Osteocyte (in vitro differentiated cells): Measurements from ENCODE around the gene BRAT1. TPM values are rescaled to one million over a fixed set of nuclear protein-coding genes. Genes with fewer than 3 reads are reported as not detected.
A peak's percentile ranks its signal among the peaks of the same experiment; 100 is the strongest.

ENCODE experiments used
- DNase-seq: peaks from one replicate; pipeline ENCODE4 v3.0.0; 2021; ENCODE audit warnings: mixed read lengths; ENCODE audit not compliant: unreplicated experiment; ENCODE audit errors: extremely low spot score
- H3K27ac Mint-ChIP-seq: one replicate; pipeline ENCODE4 v1.8.0; 2021; ENCODE audit warnings: mild to moderate bottlenecking, mixed read lengths; ENCODE audit not compliant: unreplicated experiment
- H3K27me3 Mint-ChIP-seq: one replicate; pipeline ENCODE4 v1.8.0; 2021; ENCODE audit warnings: mixed read lengths; ENCODE audit not compliant: unreplicated experiment
- H3K36me3 Mint-ChIP-seq: one replicate; pipeline ENCODE4 v1.8.0; 2021; ENCODE audit warnings: mixed read lengths; ENCODE audit not compliant: unreplicated experiment
- H3K4me1 Mint-ChIP-seq: one replicate; pipeline ENCODE4 v1.8.0; 2021; ENCODE audit warnings: mixed read lengths; ENCODE audit not compliant: unreplicated experiment
- H3K4me3 Mint-ChIP-seq: one replicate; pipeline ENCODE4 v1.8.0; 2021; ENCODE audit warnings: mild to moderate bottlenecking, moderate library complexity, mixed read lengths; ENCODE audit not compliant: unreplicated experiment
- H3K9me3 Mint-ChIP-seq: one replicate; pipeline ENCODE4 v1.8.0; 2021; ENCODE audit warnings: mixed read lengths; ENCODE audit not compliant: unreplicated experiment
- CTCF ChIP-seq: fragments of 200-600 bp; sonication (generic); IDR thresholded peaks from 2 replicates; pipeline ENCODE4 v1.5.0; 2021; ENCODE audit warnings: antibody characterized with exemption, mild to moderate bottlenecking, moderate library complexity
- long read RNA-seq: library from polyadenylated mRNA; unstranded; transcript quantifications from one replicate; pipeline ENCODE4 v2.0.0, GENCODE V29; 2021
- total RNA-seq: library from RNA; stranded (reverse); gene quantifications from 2 replicates; pipeline ENCODE4 v1.2.1, GENCODE V29; 2021

The BRAT1 gene
- total RNA-seq, result 27.8 and 29.4 TPM in 2 replicates
- long read RNA-seq, transcript BRAT1-201 (14 exons, 2,915 nt), result major isoform, 6 of 10 reads
- long read RNA-seq, partial matches to known transcripts, result 1 of 10 reads
- long read RNA-seq, other reads (novel, unspliced or antisense), result 3 of 10 reads

GRCh38 chr7:2555121-2556052 lies at the start of gene BRAT1:
Gene BRAT1, minus strand, starts transcription at chr7:2555524. Its CDS starts 1,093 bp downstream, at chr7:2554431.
- TF ChIP-seq CTCF, result peak; percentile 63
- H3K4me3 Mint-ChIP-seq, result peak within 1 kb of the TSS; percentile 81
- H3K27ac Mint-ChIP-seq, result peak within 1 kb of the TSS; percentile 83
- peaks cover 5% of the 10 kb centered on the region for H3K36me3 Mint-ChIP-seq
- no peaks in the 10 kb centered on the region for H3K9me3 Mint-ChIP-seq
- peak; percentile 98 for DNase-seq
- peaks cover 28% of the 10 kb centered on the region for H3K4me1 Mint-ChIP-seq
- no peaks in the 10 kb centered on the region for H3K27me3 Mint-ChIP-seq

GRCh38 chr7:2604608-2605174 lies 49.4 kb upstream of the BRAT1 start:
- Mint-ChIP-seq H3K27ac (no peak overlapping the region), H3K9me3 (no peaks in the 10 kb centered on the region), H3K4me1 (peaks cover 23% of the 10 kb centered on the region), H3K27me3 (no peaks in the 10 kb centered on the region), H3K36me3 (peaks cover 14% of the 10 kb centered on the region), H3K4me3 (no peak overlapping the region)
- TF ChIP-seq CTCF, result no peak
- no peak for DNase-seq

GRCh38 chr7:2603044-2603965 lies 48.0 kb upstream of the BRAT1 start:
- no peak for DNase-seq
- no peak overlapping the region for H3K4me3 Mint-ChIP-seq
- H3K36me3 Mint-ChIP-seq, result peaks cover 21% of the 10 kb centered on the region
- peaks cover 23% of the 10 kb centered on the region for H3K4me1 Mint-ChIP-seq
- H3K27ac Mint-ChIP-seq, result no peak overlapping the region
- no peak for TF ChIP-seq CTCF
- H3K27me3 Mint-ChIP-seq, result no peaks in the 10 kb centered on the region
- H3K9me3 Mint-ChIP-seq, result no peaks in the 10 kb centered on the region

GRCh38 chr7:2602406-2603043 lies 47.2 kb upstream of the BRAT1 start:
- no peaks in the 10 kb centered on the region for H3K27me3 Mint-ChIP-seq
- H3K4me1 Mint-ChIP-seq, result peaks cover 19% of the 10 kb centered on the region
- no peak for DNase-seq
- H3K27ac Mint-ChIP-seq, result no peak overlapping the region
- peaks cover 26% of the 10 kb centered on the region for H3K36me3 Mint-ChIP-seq
- no peaks in the 10 kb centered on the region for H3K9me3 Mint-ChIP-seq
- H3K4me3 Mint-ChIP-seq, result no peak overlapping the region
- TF ChIP-seq CTCF, result no peak
